Astrocyte of the spinal cord (primary cell): ENCODE data around the gene ADGRL2.
A peak's percentile ranks its signal among the peaks of the same experiment; 100 is the strongest.

Source experiments
- DNase-seq: peaks from one replicate; pipeline ENCODE4 v3.0.0; 2011; ENCODE audit warnings: low read depth, low spot score
- H3K4me3 ChIP-seq: 2 replicates; pipeline ENCODE4 v1.5.1; 2011; ENCODE audit warnings: low read depth, mild to moderate bottlenecking, low read length, moderate library complexity
- in situ Hi-C: cut with HindIII; loops from 2 replicates; pipeline ENCODE4 v1.10.0; 2017; ENCODE audit warnings: low sequenced_read_pairs
- TF ChIP-seq, protein P1 (sequence below): IDR thresholded peaks from 2 replicates; pipeline ENCODE4 v1.5.1; 2012; ENCODE audit warnings: low read depth, mild to moderate bottlenecking, low read length, inconsistent platforms

The ADGRL2 gene

DNA sequence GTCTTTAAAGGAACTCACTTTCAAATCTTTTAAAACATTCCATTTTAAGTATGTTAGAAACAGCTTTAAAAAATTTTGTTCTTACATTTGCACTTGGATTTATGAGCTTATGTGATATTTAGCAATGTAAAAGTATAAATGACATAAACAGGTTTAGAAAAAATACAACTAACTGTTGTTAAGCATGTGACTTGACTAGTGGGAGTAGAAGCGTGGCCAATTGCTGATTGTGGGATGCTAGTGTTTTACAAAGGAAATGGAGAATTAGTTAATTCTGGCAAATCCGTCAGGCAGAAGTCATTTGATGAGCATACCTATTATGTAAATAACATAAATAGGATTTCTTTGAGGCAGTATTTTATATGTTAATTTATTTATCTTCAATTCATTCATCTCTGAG lies 175.8 kb downstream of the ADGRL2 start:
- no peak overlapping the region for H3K4me3 ChIP-seq
- in situ Hi-C loops = no loop called here

GRCh38 chr1:81978945-81979344 lies 178.2 kb downstream of the ADGRL2 start:
- in situ Hi-C loops = no loop called here
- H3K4me3 ChIP-seq = no peak overlapping the region
- TF ChIP-seq, protein P1, sequence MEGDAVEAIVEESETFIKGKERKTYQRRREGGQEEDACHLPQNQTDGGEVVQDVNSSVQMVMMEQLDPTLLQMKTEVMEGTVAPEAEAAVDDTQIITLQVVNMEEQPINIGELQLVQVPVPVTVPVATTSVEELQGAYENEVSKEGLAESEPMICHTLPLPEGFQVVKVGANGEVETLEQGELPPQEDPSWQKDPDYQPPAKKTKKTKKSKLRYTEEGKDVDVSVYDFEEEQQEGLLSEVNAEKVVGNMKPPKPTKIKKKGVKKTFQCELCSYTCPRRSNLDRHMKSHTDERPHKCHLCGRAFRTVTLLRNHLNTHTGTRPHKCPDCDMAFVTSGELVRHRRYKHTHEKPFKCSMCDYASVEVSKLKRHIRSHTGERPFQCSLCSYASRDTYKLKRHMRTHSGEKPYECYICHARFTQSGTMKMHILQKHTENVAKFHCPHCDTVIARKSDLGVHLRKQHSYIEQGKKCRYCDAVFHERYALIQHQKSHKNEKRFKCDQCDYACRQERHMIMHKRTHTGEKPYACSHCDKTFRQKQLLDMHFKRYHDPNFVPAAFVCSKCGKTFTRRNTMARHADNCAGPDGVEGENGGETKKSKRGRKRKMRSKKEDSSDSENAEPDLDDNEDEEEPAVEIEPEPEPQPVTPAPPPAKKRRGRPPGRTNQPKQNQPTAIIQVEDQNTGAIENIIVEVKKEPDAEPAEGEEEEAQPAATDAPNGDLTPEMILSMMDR = no peak
- DNase-seq = no peak

More for the DNA sequence above, 175.8 kb downstream of the ADGRL2 start:
- DNase-seq = no peak
- TF ChIP-seq, protein P1 = no peak

GRCh38 chr1:81982523-81982922 lies 181.8 kb downstream of the ADGRL2 start:
- in situ Hi-C loops = no loop called here
- TF ChIP-seq, protein P1 = no peak
- no peak for DNase-seq
- H3K4me3 ChIP-seq = no peak overlapping the region

DNA sequence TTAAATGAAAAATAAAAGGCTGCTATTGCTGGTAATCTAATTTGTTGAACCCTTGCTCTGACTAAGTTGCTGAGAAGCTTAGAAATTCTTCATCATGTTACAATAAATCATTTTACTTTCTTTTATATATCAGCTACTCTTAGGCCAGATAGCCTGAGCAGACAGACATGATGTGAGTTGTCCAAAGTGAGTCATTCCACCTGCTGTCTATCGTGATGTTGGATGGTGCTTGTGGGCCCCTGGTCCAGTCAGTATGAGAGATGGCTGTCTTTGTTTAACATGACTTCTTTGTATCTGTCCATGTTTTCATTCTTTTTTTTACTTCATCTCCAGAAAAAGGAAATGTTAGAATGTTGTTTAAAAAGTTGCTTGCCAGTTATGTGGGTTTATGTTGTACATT lies 188.8 kb downstream of the ADGRL2 start:
- in situ Hi-C loops = no loop called here
- DNase-seq = no peak
- TF ChIP-seq, protein P1 = no peak

GRCh38 chr1:81990241-81990640 lies 189.5 kb downstream of the ADGRL2 start:
- DNase-seq = no peak
- no peak overlapping the region for H3K4me3 ChIP-seq
- in situ Hi-C loops = no loop called here
- TF ChIP-seq, protein P1 = no peak

More for the DNA sequence above, 188.8 kb downstream of the ADGRL2 start:
- no peak overlapping the region for H3K4me3 ChIP-seq

DNA sequence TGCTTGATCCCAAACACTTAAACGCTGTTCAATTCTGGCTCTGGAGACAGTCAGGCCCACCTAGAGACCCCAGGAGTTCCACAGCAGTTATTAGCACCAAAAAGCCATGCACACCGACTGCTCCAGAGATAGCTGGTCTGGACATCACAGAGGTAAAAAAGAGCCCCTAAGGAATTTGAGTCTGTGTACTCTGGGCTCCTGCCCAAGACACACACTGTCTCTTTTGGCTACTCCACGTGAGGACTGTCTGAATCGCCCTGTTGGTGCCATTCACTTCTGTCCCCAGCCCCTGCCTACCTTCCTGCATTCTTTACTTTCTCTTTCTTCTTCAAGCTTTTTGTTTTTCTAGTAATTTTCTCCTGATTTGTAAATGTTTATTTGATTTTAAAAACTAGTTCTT lies 197.4 kb downstream of the ADGRL2 start:
- in situ Hi-C loops = no loop called here
- no peak overlapping the region for H3K4me3 ChIP-seq
- peak; percentile 2 for DNase-seq
- TF ChIP-seq, protein P1 = no peak

DNA sequence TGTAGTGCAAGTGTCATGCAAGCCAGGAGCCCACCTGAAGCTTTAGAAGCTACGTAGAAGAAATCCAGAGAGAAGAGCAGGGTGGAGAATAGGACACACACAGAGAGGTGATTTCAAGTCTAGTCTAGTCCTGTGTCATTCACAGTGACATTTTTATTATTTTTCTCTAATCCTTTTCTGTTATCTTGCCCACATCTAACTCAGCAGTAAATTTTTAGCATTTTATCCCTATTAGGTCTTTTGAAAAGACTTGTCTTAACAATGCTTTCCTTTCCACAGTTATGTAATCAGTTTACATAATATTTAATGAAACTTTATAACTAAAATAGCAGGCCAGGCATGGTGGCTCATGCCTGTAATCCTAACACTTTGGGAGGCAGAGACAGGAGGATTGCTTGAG lies 198.6 kb downstream of the ADGRL2 start:
- no peak overlapping the region for H3K4me3 ChIP-seq
- no peak for DNase-seq
- in situ Hi-C loops = no loop called here
- TF ChIP-seq, protein P1 = no peak
